Liver (tissue), 3 donors: Measurements from ENCODE around the gene DNASE2B.

Experiments
- ATF3 ChIP-seq: IDR thresholded peaks from 2 replicates; pipeline ENCODE4 v1.6.1; 2016; ENCODE audit warnings: antibody characterized with exemption
- CTCF ChIP-seq: fragments of 150-350 bp; IDR thresholded peaks from 2 replicates; pipeline ENCODE4 v1.5.1; 2017; ENCODE audit warnings: improper control_type of control experiment, low read depth, low read length; ENCODE audit not compliant: missing input control
- EGR1 ChIP-seq, 2 donors: IDR thresholded peaks; 2 replicates each; pipeline ENCODE4 v1.6.1; 2016 to 2018; ENCODE audit warnings: antibody characterized with exemption in 2 of 2, low read depth in 2 of 2
- FOXA1 ChIP-seq: IDR thresholded peaks from 2 replicates; pipeline ENCODE4 v1.6.1; 2016; ENCODE audit warnings: antibody characterized with exemption
- GABPA ChIP-seq, 2 donors: IDR thresholded peaks in 1 of 2; conservative IDR thresholded peaks in 1 of 2; 2 replicates each; pipeline ENCODE4 v1.6.1; 2016; ENCODE audit warnings: antibody characterized with exemption in 2 of 2, mild to moderate bottlenecking in 1 of 2, moderate library complexity in 1 of 2
- REST ChIP-seq: IDR thresholded peaks from 2 replicates; pipeline ENCODE4 v1.6.1; 2016; ENCODE audit warnings: antibody characterized with exemption, mild to moderate bottlenecking
- SP1 ChIP-seq: IDR thresholded peaks from 2 replicates; pipeline ENCODE4 v1.6.1; 2018; ENCODE audit warnings: antibody characterized with exemption, mild to moderate bottlenecking
- TAF1 ChIP-seq: conservative IDR thresholded peaks from 2 replicates; pipeline ENCODE4 v1.6.1; 2016; ENCODE audit warnings: antibody characterized with exemption, mild to moderate bottlenecking
- donor health status: healthy.
- donor health status: healthy.

- TF ChIP-seq CTCF (no peak), FOXA1 (no peak), GABPA (IDR thresholded peaks at IDR 0.05 in 1 of 2, conservative IDR thresholded peaks at IDR 0.05 in 1 of 2) (no peak), EGR1 (IDR thresholded peaks at IDR 0.05; ENCODE audit: low read depth in 2 of 2) (no peak), TAF1 (no peak), ATF3 (no peak), REST (no peak), SP1 (no peak)
Measured at GRCh38 chr1:84348759-84349158, 49.5 kb upstream of the DNASE2B start.
